HEK293 (cell line): ENCODE measurements around the gene FLACC1.

ENCODE experiments used
- CTCF ChIA-PET: fragments of 350-600 bp; formaldehyde crosslinking; extraction: SDS; loops from one replicate; lab custom pipeline; 2021; ENCODE audit warnings: antibody characterized with exemption; lab: Yijun Ruan, JAX
- POLR2A ChIA-PET: fragments of 300-600 bp; formaldehyde crosslinking; extraction: SDS; loops from one replicate; lab custom pipeline; 2020; ENCODE audit warnings: antibody characterized with exemption, inconsistent platforms; lab: Yijun Ruan, JAX
- H3K27ac ChIP-seq: fragments of 200-500 bp; sonication (Bioruptor generic); 2 replicates; pipeline ENCODE4 v1.5.1; 2014; ENCODE audit warnings: low read depth, low read length, control low read depth, inconsistent platforms; ENCODE audit errors: extremely low read depth
- H3K36me3 ChIP-seq, 2 experiments: fragments of 200-500 bp in 1 of 2; sonication (Bioruptor generic) in 1 of 2; 1 replicate in 1 of 2; 2 replicates in 1 of 2; pipeline ENCODE4 v1.5.1; 2014 to 2017; ENCODE audit warnings: inconsistent platforms in 2 of 2, low read length in 2 of 2; ENCODE audit not compliant: control insufficient read depth in 2 of 2, insufficient read depth in 1 of 2
- H3K4me1 ChIP-seq: fragments of 200-500 bp; sonication (Bioruptor generic); 2 replicates; pipeline ENCODE4 v1.5.1; 2014; ENCODE audit warnings: mild to moderate bottlenecking, low read length, inconsistent platforms; ENCODE audit not compliant: control insufficient read depth, insufficient read depth
- H3K4me3 ChIP-seq: 2 replicates; pipeline ENCODE4 v1.5.1; 2011; ENCODE audit warnings: low read depth, mild to moderate bottlenecking, control low read depth, low read length, moderate library complexity
- H3K9me3 ChIP-seq: fragments of 200-500 bp; sonication (Bioruptor generic); 2 replicates; pipeline ENCODE4 v1.5.1; 2014; ENCODE audit warnings: low read depth, low read length, inconsistent platforms; ENCODE audit not compliant: control insufficient read depth, insufficient read depth
- KLF16 ChIP-seq: fragments of 450-650 bp; formaldehyde crosslinking; IDR thresholded peaks from 2 replicates; pipeline ENCODE4 v1.5.1; 2017; ENCODE audit warnings: missing biosample characterization, missing genetic modification characterization
- MYNN ChIP-seq: fragments of 450-650 bp; formaldehyde crosslinking; IDR thresholded peaks from 2 replicates; pipeline ENCODE4 v1.5.1; 2016; ENCODE audit warnings: missing biosample characterization, missing genetic modification characterization, borderline replicate concordance
- SETDB1 ChIP-seq: IDR thresholded peaks from one replicate; pipeline ENCODE4 v1.6.1; 2017; ENCODE audit warnings: mild to moderate bottlenecking, low read length, moderate library complexity, mixed read lengths; ENCODE audit not compliant: insufficient read length
- ZBTB8A ChIP-seq: fragments of 450-650 bp; formaldehyde crosslinking; IDR thresholded peaks from 2 replicates; pipeline ENCODE4 v1.5.1; 2016; ENCODE audit warnings: missing biosample characterization, missing genetic modification characterization
- ZNF112 ChIP-seq: fragments of 450-650 bp; formaldehyde crosslinking; IDR thresholded peaks from 2 replicates; pipeline ENCODE4 v1.5.0; 2017; ENCODE audit warnings: missing biosample characterization, missing genetic modification characterization
- ZNF174 ChIP-seq: fragments of 450-650 bp; formaldehyde crosslinking; IDR thresholded peaks from 2 replicates; pipeline ENCODE4 v1.5.0; 2017; ENCODE audit warnings: missing biosample characterization, mild to moderate bottlenecking, missing genetic modification characterization
- ZNF529 ChIP-seq: fragments of 450-650 bp; formaldehyde crosslinking; IDR thresholded peaks from 2 replicates; pipeline ENCODE4 v1.5.1; 2017; ENCODE audit warnings: missing genetic modification characterization, missing biosample characterization; ENCODE audit not compliant: insufficient replicate concordance
- ZNF548 ChIP-seq: fragments of 450-650 bp; formaldehyde crosslinking; IDR thresholded peaks from 2 replicates; pipeline ENCODE4 v1.5.1; 2016; ENCODE audit warnings: missing biosample characterization, missing genetic modification characterization
- ZNF654 ChIP-seq: fragments of 450-650 bp; formaldehyde crosslinking; IDR thresholded peaks from 2 replicates; pipeline ENCODE4 v1.5.1; 2016; ENCODE audit warnings: low read depth, missing biosample characterization, missing genetic modification characterization
- ZNF701 ChIP-seq: fragments of 450-650 bp; formaldehyde crosslinking; IDR thresholded peaks from 2 replicates; pipeline ENCODE4 v1.5.1; 2016; ENCODE audit warnings: missing biosample characterization, missing genetic modification characterization
- TF ChIP-seq, protein P1 (sequence below): fragments of 450-650 bp; formaldehyde crosslinking; IDR thresholded peaks from 2 replicates; pipeline ENCODE4 v1.5.1; 2016; ENCODE audit warnings: missing biosample characterization, missing genetic modification characterization
- TF ChIP-seq, protein P2 (sequence below): fragments of 450-650 bp; formaldehyde crosslinking; IDR thresholded peaks from 2 replicates; pipeline ENCODE4 v1.5.1; 2016; ENCODE audit warnings: missing biosample characterization, missing genetic modification characterization, borderline replicate concordance
- TF ChIP-seq, protein P3 (sequence below): fragments of 450-650 bp; formaldehyde crosslinking; IDR thresholded peaks from 2 replicates; pipeline ENCODE4 v1.5.1; 2017; ENCODE audit warnings: missing biosample characterization, missing genetic modification characterization
- TF ChIP-seq, protein P4 (sequence below): fragments of 450-650 bp; formaldehyde crosslinking; IDR thresholded peaks from 2 replicates; pipeline ENCODE4 v1.5.1; 2016; ENCODE audit warnings: missing biosample characterization, missing genetic modification characterization
- TF ChIP-seq, protein P5 (sequence below): fragments of 450-650 bp; formaldehyde crosslinking; IDR thresholded peaks from 2 replicates; pipeline ENCODE4 v1.5.1; 2016; ENCODE audit warnings: missing biosample characterization, missing genetic modification characterization
- TF ChIP-seq, protein P6 (sequence below): fragments of 450-650 bp; formaldehyde crosslinking; IDR thresholded peaks from 2 replicates; pipeline ENCODE4; 2016; ENCODE audit warnings: missing biosample characterization, missing genetic modification characterization
- TF ChIP-seq, protein P7 (sequence below): fragments of 450-650 bp; formaldehyde crosslinking; IDR thresholded peaks from 2 replicates; pipeline ENCODE4 v1.5.1; 2017; ENCODE audit warnings: missing biosample characterization, missing genetic modification characterization

The FLACC1 gene

DNA sequence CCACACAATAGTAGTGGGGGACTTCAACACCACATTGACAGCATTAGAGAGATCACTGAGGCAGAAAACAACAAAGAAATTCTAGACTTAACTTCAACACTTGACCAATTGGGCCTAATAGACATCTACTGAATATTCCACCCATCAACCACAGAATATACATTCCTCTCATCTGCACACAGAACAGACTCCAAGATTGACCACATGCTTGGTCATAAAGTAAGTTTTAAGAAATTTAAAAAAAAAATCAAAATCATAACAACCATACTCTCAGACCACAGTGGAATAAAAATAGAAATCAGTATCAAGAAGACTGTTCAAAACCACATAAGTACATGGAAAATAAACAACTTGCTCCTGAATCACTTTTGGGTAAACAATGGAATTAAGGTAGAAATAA, 9.0 kb upstream of the FLACC1 start:
- Histone ChIP-seq H3K36me3 (peaks cover 0 to 3% of the 10 kb centered on the region in 2 experiments; a peak in 1 of 3 replicates), H3K27ac (no peak overlapping the region), H3K9me3 (no peaks in the 10 kb centered on the region), H3K4me3 (no peak overlapping the region), H3K4me1 (no peaks in the 10 kb centered on the region)
- ChIA-PET POLR2A (no interaction called here), CTCF (no interaction called here)
- TF ChIP-seq, protein P1, sequence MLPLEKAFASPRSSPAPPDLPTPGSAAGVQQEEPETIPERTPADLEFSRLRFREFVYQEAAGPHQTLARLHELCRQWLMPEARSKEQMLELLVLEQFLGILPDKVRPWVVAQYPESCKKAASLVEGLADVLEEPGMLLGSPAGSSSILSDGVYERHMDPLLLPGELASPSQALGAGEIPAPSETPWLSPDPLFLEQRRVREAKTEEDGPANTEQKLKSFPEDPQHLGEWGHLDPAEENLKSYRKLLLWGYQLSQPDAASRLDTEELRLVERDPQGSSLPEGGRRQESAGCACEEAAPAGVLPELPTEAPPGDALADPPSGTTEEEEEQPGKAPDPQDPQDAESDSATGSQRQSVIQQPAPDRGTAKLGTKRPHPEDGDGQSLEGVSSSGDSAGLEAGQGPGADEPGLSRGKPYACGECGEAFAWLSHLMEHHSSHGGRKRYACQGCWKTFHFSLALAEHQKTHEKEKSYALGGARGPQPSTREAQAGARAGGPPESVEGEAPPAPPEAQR, result no peak
- TF ChIP-seq, protein P2, sequence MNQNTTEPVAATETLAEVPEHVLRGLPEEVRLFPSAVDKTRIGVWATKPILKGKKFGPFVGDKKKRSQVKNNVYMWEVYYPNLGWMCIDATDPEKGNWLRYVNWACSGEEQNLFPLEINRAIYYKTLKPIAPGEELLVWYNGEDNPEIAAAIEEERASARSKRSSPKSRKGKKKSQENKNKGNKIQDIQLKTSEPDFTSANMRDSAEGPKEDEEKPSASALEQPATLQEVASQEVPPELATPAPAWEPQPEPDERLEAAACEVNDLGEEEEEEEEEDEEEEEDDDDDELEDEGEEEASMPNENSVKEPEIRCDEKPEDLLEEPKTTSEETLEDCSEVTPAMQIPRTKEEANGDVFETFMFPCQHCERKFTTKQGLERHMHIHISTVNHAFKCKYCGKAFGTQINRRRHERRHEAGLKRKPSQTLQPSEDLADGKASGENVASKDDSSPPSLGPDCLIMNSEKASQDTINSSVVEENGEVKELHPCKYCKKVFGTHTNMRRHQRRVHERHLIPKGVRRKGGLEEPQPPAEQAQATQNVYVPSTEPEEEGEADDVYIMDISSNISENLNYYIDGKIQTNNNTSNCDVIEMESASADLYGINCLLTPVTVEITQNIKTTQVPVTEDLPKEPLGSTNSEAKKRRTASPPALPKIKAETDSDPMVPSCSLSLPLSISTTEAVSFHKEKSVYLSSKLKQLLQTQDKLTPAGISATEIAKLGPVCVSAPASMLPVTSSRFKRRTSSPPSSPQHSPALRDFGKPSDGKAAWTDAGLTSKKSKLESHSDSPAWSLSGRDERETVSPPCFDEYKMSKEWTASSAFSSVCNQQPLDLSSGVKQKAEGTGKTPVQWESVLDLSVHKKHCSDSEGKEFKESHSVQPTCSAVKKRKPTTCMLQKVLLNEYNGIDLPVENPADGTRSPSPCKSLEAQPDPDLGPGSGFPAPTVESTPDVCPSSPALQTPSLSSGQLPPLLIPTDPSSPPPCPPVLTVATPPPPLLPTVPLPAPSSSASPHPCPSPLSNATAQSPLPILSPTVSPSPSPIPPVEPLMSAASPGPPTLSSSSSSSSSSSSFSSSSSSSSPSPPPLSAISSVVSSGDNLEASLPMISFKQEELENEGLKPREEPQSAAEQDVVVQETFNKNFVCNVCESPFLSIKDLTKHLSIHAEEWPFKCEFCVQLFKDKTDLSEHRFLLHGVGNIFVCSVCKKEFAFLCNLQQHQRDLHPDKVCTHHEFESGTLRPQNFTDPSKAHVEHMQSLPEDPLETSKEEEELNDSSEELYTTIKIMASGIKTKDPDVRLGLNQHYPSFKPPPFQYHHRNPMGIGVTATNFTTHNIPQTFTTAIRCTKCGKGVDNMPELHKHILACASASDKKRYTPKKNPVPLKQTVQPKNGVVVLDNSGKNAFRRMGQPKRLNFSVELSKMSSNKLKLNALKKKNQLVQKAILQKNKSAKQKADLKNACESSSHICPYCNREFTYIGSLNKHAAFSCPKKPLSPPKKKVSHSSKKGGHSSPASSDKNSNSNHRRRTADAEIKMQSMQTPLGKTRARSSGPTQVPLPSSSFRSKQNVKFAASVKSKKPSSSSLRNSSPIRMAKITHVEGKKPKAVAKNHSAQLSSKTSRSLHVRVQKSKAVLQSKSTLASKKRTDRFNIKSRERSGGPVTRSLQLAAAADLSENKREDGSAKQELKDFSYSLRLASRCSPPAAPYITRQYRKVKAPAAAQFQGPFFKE (tag by site-specific recombination), result no peak
- TF ChIP-seq ZBTB8A (tag by site-specific recombination), result no peak
- TF ChIP-seq, protein P3, sequence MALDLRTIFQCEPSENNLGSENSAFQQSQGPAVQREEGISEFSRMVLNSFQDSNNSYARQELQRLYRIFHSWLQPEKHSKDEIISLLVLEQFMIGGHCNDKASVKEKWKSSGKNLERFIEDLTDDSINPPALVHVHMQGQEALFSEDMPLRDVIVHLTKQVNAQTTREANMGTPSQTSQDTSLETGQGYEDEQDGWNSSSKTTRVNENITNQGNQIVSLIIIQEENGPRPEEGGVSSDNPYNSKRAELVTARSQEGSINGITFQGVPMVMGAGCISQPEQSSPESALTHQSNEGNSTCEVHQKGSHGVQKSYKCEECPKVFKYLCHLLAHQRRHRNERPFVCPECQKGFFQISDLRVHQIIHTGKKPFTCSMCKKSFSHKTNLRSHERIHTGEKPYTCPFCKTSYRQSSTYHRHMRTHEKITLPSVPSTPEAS, result no peak
- TF ChIP-seq SETDB1, result no peak
- TF ChIP-seq ZNF529 (tag by site-specific recombination), result no peak
- TF ChIP-seq, protein P4, sequence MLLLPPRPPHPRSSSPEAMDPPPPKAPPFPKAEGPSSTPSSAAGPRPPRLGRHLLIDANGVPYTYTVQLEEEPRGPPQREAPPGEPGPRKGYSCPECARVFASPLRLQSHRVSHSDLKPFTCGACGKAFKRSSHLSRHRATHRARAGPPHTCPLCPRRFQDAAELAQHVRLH (tag by site-specific recombination), result no peak
- TF ChIP-seq ZNF174 (tag by site-specific recombination), result no peak

DNA sequence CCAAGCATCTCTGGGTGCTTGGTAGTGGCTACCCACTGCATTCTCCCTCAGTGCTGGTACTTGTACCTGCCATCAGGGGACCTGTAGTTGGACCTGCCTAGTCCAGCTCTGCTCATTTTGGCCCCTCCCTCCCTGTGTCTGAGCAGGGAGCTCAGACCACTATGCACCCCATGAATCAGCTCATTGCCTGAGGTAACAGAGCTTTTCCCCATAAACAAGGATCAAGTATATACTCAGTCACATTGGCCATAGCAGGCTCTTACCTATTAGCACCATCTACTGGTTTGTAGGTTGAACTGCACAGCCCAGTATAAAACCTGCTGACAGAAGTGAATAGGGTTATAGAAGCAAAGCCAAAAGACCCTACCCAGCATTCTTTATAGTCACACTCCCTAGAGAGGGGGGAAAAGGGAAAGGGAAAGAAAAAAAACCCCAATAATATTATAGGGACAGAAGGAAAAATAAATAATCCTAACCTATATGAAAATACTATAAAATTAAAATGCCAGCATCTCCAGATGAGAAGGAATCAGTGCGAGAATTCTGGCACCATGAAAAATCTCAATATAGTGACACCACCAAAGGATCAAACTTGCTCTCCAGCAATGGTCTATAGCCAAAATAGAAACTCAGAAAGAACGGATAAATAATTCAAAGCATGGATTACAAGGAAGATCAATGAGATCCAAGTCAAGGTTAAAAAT, 6.9 kb upstream of the FLACC1 start:
- Histone ChIP-seq H3K27ac (no peak overlapping the region), H3K9me3 (no peaks in the 10 kb centered on the region), H3K4me1 (no peaks in the 10 kb centered on the region), H3K36me3 (peaks cover 0 to 3% of the 10 kb centered on the region in 2 experiments; a peak in 1 of 3 replicates), H3K4me3 (no peak overlapping the region)
- ChIA-PET CTCF (interaction anchor here (0.6 to 2.8 kb wide), 31 partner anchors 8 to 955 kb away, joined by 3 to 21 read pairs (median 3); partner anchors contain the start of genes CASP10 and CASP8), POLR2A (no interaction called here)
- TF ChIP-seq, protein P5, sequence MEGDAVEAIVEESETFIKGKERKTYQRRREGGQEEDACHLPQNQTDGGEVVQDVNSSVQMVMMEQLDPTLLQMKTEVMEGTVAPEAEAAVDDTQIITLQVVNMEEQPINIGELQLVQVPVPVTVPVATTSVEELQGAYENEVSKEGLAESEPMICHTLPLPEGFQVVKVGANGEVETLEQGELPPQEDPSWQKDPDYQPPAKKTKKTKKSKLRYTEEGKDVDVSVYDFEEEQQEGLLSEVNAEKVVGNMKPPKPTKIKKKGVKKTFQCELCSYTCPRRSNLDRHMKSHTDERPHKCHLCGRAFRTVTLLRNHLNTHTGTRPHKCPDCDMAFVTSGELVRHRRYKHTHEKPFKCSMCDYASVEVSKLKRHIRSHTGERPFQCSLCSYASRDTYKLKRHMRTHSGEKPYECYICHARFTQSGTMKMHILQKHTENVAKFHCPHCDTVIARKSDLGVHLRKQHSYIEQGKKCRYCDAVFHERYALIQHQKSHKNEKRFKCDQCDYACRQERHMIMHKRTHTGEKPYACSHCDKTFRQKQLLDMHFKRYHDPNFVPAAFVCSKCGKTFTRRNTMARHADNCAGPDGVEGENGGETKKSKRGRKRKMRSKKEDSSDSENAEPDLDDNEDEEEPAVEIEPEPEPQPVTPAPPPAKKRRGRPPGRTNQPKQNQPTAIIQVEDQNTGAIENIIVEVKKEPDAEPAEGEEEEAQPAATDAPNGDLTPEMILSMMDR (tag by site-specific recombination), result peak; percentile 30
- TF ChIP-seq ZNF112 (tag by site-specific recombination) (no peak), ZNF654 (tag by site-specific recombination) (peak; percentile 81), ZNF548 (no peak), MYNN (no peak), ZNF701 (tag by site-specific recombination) (no peak), KLF16 (no peak)
- TF ChIP-seq, protein P6, sequence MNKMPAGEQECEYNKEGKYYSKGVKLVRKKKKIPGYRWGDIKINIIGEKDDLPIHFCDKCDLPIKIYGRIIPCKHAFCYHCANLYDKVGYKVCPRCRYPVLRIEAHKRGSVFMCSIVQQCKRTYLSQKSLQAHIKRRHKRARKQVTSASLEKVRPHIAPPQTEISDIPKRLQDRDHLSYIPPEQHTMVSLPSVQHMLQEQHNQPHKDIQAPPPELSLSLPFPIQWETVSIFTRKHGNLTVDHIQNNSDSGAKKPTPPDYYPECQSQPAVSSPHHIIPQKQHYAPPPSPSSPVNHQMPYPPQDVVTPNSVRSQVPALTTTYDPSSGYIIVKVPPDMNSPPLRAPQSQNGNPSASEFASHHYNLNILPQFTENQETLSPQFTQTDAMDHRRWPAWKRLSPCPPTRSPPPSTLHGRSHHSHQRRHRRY (tag by site-specific recombination), result no peak
- TF ChIP-seq, protein P7, sequence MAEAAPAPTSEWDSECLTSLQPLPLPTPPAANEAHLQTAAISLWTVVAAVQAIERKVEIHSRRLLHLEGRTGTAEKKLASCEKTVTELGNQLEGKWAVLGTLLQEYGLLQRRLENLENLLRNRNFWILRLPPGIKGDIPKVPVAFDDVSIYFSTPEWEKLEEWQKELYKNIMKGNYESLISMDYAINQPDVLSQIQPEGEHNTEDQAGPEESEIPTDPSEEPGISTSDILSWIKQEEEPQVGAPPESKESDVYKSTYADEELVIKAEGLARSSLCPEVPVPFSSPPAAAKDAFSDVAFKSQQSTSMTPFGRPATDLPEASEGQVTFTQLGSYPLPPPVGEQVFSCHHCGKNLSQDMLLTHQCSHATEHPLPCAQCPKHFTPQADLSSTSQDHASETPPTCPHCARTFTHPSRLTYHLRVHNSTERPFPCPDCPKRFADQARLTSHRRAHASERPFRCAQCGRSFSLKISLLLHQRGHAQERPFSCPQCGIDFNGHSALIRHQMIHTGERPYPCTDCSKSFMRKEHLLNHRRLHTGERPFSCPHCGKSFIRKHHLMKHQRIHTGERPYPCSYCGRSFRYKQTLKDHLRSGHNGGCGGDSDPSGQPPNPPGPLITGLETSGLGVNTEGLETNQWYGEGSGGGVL (tag by site-specific recombination), result no peak
